ENCODE data around the gene SLC11A2. TPM values are rescaled to one million over a fixed set of nuclear protein-coding genes. Genes with fewer than 3 reads are reported as not detected.
A peak's percentile ranks its signal among the peaks of the same experiment; 100 is the strongest.
"Not testable (repeated sequence)": the region's sequence is repeated elsewhere in the genome, so short reads cannot be mapped to it uniquely, and the experiment has no call there.

SLC11A2 gene
- total RNA-seq, 1 donor from 2014 or later, result 56.5 TPM

GRCh38 chr12:50991291-50991690, 34.9 kb downstream of the SLC11A2 start:
- DNase-seq (ENCODE audit: low read depth, low spot score), result no peak

GRCh38 chr12:50990791-50991190, 35.4 kb downstream of the SLC11A2 start:
- DNase-seq (ENCODE audit: low read depth, low spot score), result no peak

GRCh38 chr12:50990147-50990727, 35.9 kb downstream of the SLC11A2 start:
- no peak for DNase-seq (ENCODE audit: low read depth, low spot score)

GRCh38 chr12:50988871-50989270, 37.3 kb downstream of the SLC11A2 start:
- peak; percentile 57 for DNase-seq (ENCODE audit: low read depth, low spot score)

- no peak for DNase-seq (ENCODE audit: low read depth, low spot score)
These were observed 38.1 kb downstream of the SLC11A2 start for GRCh38 chr12:50988051-50988450.

- DNase-seq (ENCODE audit: low read depth, low spot score), result peak; percentile 40
These were observed 39.0 kb downstream of the SLC11A2 start for GRCh38 chr12:50986966-50987737.

- peak; percentile 75 for DNase-seq (ENCODE audit: low read depth, low spot score)
These were observed 40.9 kb downstream of the SLC11A2 start for GRCh38 chr12:50985322-50985721.

GRCh38 chr12:50984586-50985298, 41.4 kb downstream of the SLC11A2 start:
- no peak for DNase-seq (ENCODE audit: low read depth, low spot score)

GRCh38 chr12:50981319-50982239, 44.6 kb downstream of the SLC11A2 start:
- DNase-seq (ENCODE audit: low read depth, low spot score), result no peak

GRCh38 chr12:50980545-50980944, 45.6 kb downstream of the SLC11A2 start:
- DNase-seq (ENCODE audit: low read depth, low spot score), result no peak

GRCh38 chr12:50979369-50980052, 46.7 kb downstream of the SLC11A2 start:
- DNase-seq (ENCODE audit: low read depth, low spot score), result no peak

GRCh38 chr12:50971946-50972345, 54.2 kb downstream of the SLC11A2 start:
- DNase-seq (ENCODE audit: low read depth, low spot score), result no peak

- no peak for DNase-seq (ENCODE audit: low read depth, low spot score)
These were observed 61.8 kb downstream of the SLC11A2 start for GRCh38 chr12:50964432-50964831.

GRCh38 chr12:50961708-50962107, 64.5 kb downstream of the SLC11A2 start:
- DNase-seq (ENCODE audit: low read depth, low spot score), result no peak

GRCh38 chr12:50960130-50960529, 66.1 kb downstream of the SLC11A2 start:
- DNase-seq (ENCODE audit: low read depth, low spot score), result no peak

GRCh38 chr12:50955697-50956096, 70.5 kb downstream of the SLC11A2 start:
- DNase-seq (ENCODE audit: low read depth, low spot score), result no peak

GRCh38 chr12:50955288-50955687, 70.9 kb downstream of the SLC11A2 start:
- no peak for DNase-seq (ENCODE audit: low read depth, low spot score)

- not testable (repeated sequence) for DNase-seq (ENCODE audit: low read depth, low spot score)
These were observed 71.4 kb downstream of the SLC11A2 start for GRCh38 chr12:50954789-50955188.

- no peak for DNase-seq (ENCODE audit: low read depth, low spot score)
These were observed 73.1 kb downstream of the SLC11A2 start for GRCh38 chr12:50953047-50953446.

- DNase-seq (ENCODE audit: low read depth, low spot score), result no peak
These were observed 73.7 kb downstream of the SLC11A2 start, which contains the start of gene HIGD1C for GRCh38 chr12:50952510-50952909. HIGD1C (plus strand) TSS chr12:50952544; CDS start chr12:50953999, 1,455 bp downstream.

- no peak for DNase-seq (ENCODE audit: low read depth, low spot score)
These were observed 75.1 kb downstream of the SLC11A2 start for GRCh38 chr12:50951112-50951511.

Measured in pulmonary artery endothelial cell (primary cell).